OCI-LY3 (cell line): Measurements from ENCODE around the gene SIN3A.
"Not testable (repeated sequence)": the region's sequence is repeated elsewhere in the genome, so short reads cannot be mapped to it uniquely, and the experiment has no call there.

Source experiments
- EZH2phosphoT487 ChIP-seq: fragments of 200-600 bp; shearing (Covaris generic); IDR thresholded peaks from 2 replicates; pipeline ENCODE4 v1.6.1; 2018; ENCODE audit warnings: antibody characterized with exemption, mixed run types, low read depth
- TF ChIP-seq, protein P1 (sequence below): fragments of 200-600, 300-600 bp; sonication (generic); IDR thresholded peaks from 2 replicates; pipeline ENCODE4 v1.5.1; 2014; ENCODE audit warnings: antibody characterized with exemption, low read length, low read depth

DNA sequence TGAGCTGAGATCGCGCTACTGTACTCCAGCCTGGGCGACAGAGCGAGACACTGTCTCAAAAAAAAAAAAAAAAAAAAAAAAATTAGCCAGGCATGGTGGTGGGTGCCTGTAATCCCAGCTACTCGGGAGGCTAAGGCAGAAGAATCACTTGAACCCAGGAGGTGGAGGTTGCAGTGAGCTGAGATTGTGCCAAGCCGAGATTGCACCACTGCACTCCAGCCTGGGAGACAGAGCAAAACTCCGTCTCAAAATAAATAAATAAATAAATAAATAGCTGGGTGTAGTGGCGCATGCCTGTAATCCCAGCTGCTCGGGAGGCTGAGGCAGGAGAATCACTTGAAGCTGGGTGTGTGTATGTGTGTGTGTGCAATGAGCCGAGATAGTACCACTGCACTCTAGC is 6.2 kb downstream of the SIN3A start:
- TF ChIP-seq, protein P1, sequence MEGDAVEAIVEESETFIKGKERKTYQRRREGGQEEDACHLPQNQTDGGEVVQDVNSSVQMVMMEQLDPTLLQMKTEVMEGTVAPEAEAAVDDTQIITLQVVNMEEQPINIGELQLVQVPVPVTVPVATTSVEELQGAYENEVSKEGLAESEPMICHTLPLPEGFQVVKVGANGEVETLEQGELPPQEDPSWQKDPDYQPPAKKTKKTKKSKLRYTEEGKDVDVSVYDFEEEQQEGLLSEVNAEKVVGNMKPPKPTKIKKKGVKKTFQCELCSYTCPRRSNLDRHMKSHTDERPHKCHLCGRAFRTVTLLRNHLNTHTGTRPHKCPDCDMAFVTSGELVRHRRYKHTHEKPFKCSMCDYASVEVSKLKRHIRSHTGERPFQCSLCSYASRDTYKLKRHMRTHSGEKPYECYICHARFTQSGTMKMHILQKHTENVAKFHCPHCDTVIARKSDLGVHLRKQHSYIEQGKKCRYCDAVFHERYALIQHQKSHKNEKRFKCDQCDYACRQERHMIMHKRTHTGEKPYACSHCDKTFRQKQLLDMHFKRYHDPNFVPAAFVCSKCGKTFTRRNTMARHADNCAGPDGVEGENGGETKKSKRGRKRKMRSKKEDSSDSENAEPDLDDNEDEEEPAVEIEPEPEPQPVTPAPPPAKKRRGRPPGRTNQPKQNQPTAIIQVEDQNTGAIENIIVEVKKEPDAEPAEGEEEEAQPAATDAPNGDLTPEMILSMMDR, result not testable (repeated sequence)
- not testable (repeated sequence) for TF ChIP-seq EZH2phosphoT487
